Endothelial cell (in vitro differentiated cells): ENCODE results near the gene GPR158. TPM values are rescaled to one million over a fixed set of nuclear protein-coding genes. Genes with fewer than 3 reads are reported as not detected.

ENCODE experiments used
- DNase-seq: peaks from one replicate; pipeline ENCODE4 v3.0.0; 2021; ENCODE audit warnings: low spot score
- H3K27ac Mint-ChIP-seq: one replicate; pipeline ENCODE4 v1.8.0; 2021; ENCODE audit warnings: mixed read lengths, inconsistent platforms; ENCODE audit not compliant: unreplicated experiment
- H3K27me3 Mint-ChIP-seq: one replicate; pipeline ENCODE4 v1.8.0; 2021; ENCODE audit warnings: mild to moderate bottlenecking, moderate library complexity, mixed read lengths, inconsistent platforms; ENCODE audit not compliant: unreplicated experiment
- H3K36me3 Mint-ChIP-seq: one replicate; pipeline ENCODE4 v1.8.0; 2021; ENCODE audit warnings: mild to moderate bottlenecking, low read depth, mixed read lengths, inconsistent platforms; ENCODE audit not compliant: unreplicated experiment
- H3K4me1 Mint-ChIP-seq: one replicate; pipeline ENCODE4 v1.8.0; 2021; ENCODE audit warnings: mild to moderate bottlenecking, mixed read lengths, inconsistent platforms; ENCODE audit not compliant: unreplicated experiment
- H3K4me3 Mint-ChIP-seq: one replicate; pipeline ENCODE4 v1.8.0; 2021; ENCODE audit warnings: mild to moderate bottlenecking, mixed read lengths, inconsistent platforms; ENCODE audit not compliant: unreplicated experiment
- H3K9me3 Mint-ChIP-seq: one replicate; pipeline ENCODE4 v1.8.0; 2021; ENCODE audit warnings: mixed read lengths, inconsistent platforms; ENCODE audit not compliant: unreplicated experiment
- total RNA-seq: library from RNA; stranded (reverse); fragmentation: NEBNext Ultra II Directional; extraction: Animal tissue kit (Norgen Biotek cat#: 25700); gene quantifications from one replicate; pipeline ENCODE4 v1.2.1, GENCODE V29; 2021; ENCODE audit not compliant: unreplicated experiment
- TF ChIP-seq, protein P1 (sequence below): fragments of 200-600 bp; sonication (generic); IDR thresholded peaks from one replicate; pipeline ENCODE4 v1.5.0; 2021; ENCODE audit warnings: antibody characterized with exemption; ENCODE audit not compliant: unreplicated experiment

The GPR158 gene
- total RNA-seq, 1 donor from 2014 or later, result 0.13 TPM

DNA sequence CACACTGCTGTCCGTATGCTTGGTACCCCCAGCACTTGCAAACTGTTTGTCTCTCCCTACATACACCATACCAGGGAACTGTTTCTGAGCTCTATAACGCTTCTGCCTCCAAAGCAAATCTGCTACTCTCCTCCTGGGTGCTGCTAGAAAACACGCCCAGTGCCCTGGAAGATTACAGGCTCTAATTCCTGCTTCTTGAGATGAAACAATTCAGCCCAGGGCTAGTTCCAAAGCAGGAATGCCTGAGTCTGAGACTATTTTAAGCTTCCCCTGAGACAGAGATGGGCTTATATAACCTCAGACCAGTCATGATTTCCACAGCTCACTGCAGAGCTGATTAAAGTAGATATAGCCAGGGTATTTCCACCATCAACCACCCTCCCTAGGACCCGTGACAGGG lies 327.1 kb downstream of the GPR158 start:
- H3K36me3 Mint-ChIP-seq, result no peaks in the 10 kb centered on the region
- H3K4me1 Mint-ChIP-seq, result no peaks in the 10 kb centered on the region
- peaks cover 2% of the 10 kb centered on the region for H3K27me3 Mint-ChIP-seq
- H3K27ac Mint-ChIP-seq, result no peak overlapping the region
- H3K4me3 Mint-ChIP-seq, result no peak overlapping the region
- H3K9me3 Mint-ChIP-seq, result no peaks in the 10 kb centered on the region
- TF ChIP-seq, protein P1, sequence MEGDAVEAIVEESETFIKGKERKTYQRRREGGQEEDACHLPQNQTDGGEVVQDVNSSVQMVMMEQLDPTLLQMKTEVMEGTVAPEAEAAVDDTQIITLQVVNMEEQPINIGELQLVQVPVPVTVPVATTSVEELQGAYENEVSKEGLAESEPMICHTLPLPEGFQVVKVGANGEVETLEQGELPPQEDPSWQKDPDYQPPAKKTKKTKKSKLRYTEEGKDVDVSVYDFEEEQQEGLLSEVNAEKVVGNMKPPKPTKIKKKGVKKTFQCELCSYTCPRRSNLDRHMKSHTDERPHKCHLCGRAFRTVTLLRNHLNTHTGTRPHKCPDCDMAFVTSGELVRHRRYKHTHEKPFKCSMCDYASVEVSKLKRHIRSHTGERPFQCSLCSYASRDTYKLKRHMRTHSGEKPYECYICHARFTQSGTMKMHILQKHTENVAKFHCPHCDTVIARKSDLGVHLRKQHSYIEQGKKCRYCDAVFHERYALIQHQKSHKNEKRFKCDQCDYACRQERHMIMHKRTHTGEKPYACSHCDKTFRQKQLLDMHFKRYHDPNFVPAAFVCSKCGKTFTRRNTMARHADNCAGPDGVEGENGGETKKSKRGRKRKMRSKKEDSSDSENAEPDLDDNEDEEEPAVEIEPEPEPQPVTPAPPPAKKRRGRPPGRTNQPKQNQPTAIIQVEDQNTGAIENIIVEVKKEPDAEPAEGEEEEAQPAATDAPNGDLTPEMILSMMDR, result no peak
- no peak for DNase-seq

GRCh38 chr10:25502453-25502852 lies 327.7 kb downstream of the GPR158 start:
- Mint-ChIP-seq H3K4me3 (no peak overlapping the region), H3K27ac (no peak overlapping the region), H3K27me3 (peaks cover 2% of the 10 kb centered on the region), H3K9me3 (no peaks in the 10 kb centered on the region), H3K36me3 (no peaks in the 10 kb centered on the region), H3K4me1 (no peaks in the 10 kb centered on the region)
- no peak for DNase-seq
- TF ChIP-seq, protein P1, result no peak

GRCh38 chr10:25504306-25504705 lies 329.5 kb downstream of the GPR158 start:
- H3K27me3 Mint-ChIP-seq, result peaks cover 2% of the 10 kb centered on the region
- no peak for DNase-seq
- H3K27ac Mint-ChIP-seq, result no peak overlapping the region
- no peaks in the 10 kb centered on the region for H3K9me3 Mint-ChIP-seq
- TF ChIP-seq, protein P1, result no peak
- H3K4me3 Mint-ChIP-seq, result no peak overlapping the region
- H3K4me1 Mint-ChIP-seq, result peaks cover 5% of the 10 kb centered on the region
- no peaks in the 10 kb centered on the region for H3K36me3 Mint-ChIP-seq

GRCh38 chr10:25504838-25505237 lies 330.0 kb downstream of the GPR158 start:
- H3K27me3 Mint-ChIP-seq, result peaks cover 2% of the 10 kb centered on the region
- TF ChIP-seq, protein P1, result no peak
- no peak for DNase-seq
- H3K27ac Mint-ChIP-seq, result no peak overlapping the region
- H3K4me1 Mint-ChIP-seq, result peaks cover 5% of the 10 kb centered on the region
- H3K9me3 Mint-ChIP-seq, result no peaks in the 10 kb centered on the region
- no peak overlapping the region for H3K4me3 Mint-ChIP-seq
- no peaks in the 10 kb centered on the region for H3K36me3 Mint-ChIP-seq

- no peaks in the 10 kb centered on the region for H3K36me3 Mint-ChIP-seq
- no peak overlapping the region for H3K27ac Mint-ChIP-seq
- no peak for DNase-seq
- no peak overlapping the region for H3K4me3 Mint-ChIP-seq
- H3K9me3 Mint-ChIP-seq, result no peaks in the 10 kb centered on the region
- H3K4me1 Mint-ChIP-seq, result peaks cover 5% of the 10 kb centered on the region
- peaks cover 2% of the 10 kb centered on the region for H3K27me3 Mint-ChIP-seq
- TF ChIP-seq, protein P1, result no peak
Observed at GRCh38 chr10:25505466-25505865, 330.7 kb downstream of the GPR158 start.
